Hepatocyte (in vitro differentiated cells): Measurements from ENCODE around the gene CNTN4. TPM values are rescaled to one million over a fixed set of nuclear protein-coding genes. Genes with fewer than 3 reads are reported as not detected.

Experiments
- DNase-seq: peaks from one replicate; pipeline ENCODE4 v3.0.0-alpha.2; 2016; ENCODE audit warnings: low spot score
- H2AFZ ChIP-seq: fragments of 200-600 bp; sonication (generic); 2 replicates; pipeline ENCODE4 v1.6.0; 2016; ENCODE audit warnings: antibody characterized with exemption, mild to moderate bottlenecking
- H3K27ac ChIP-seq: fragments of 200-600 bp; sonication (generic); 2 replicates; pipeline ENCODE4 v1.5.1; 2016; ENCODE audit warnings: mild to moderate bottlenecking
- H3K27me3 ChIP-seq: fragments of 200-600 bp; sonication (generic); 2 replicates; pipeline ENCODE4 v1.6.1; 2016
- H3K36me3 ChIP-seq: fragments of 200-600 bp; sonication (generic); replicated peaks from 2 replicates; pipeline ENCODE4 v1.5.1; 2016; ENCODE audit warnings: low read depth; ENCODE audit not compliant: insufficient read depth
- H3K4me1 ChIP-seq: fragments of 200-600 bp; sonication (generic); 2 replicates; pipeline ENCODE4 v1.5.1; 2016; ENCODE audit warnings: mild to moderate bottlenecking, moderate library complexity; ENCODE audit not compliant: insufficient read depth
- H3K4me2 ChIP-seq: fragments of 200-600 bp; sonication (generic); 2 replicates; pipeline ENCODE4 v1.6.0; 2016
- H3K4me3 ChIP-seq: fragments of 200-600 bp; sonication (generic); 2 replicates; pipeline ENCODE4 v1.5.1; 2016; ENCODE audit warnings: mild to moderate bottlenecking
- H3K79me2 ChIP-seq: fragments of 200-600 bp; sonication (generic); 2 replicates; pipeline ENCODE4 v1.6.0; 2017; ENCODE audit warnings: mild to moderate bottlenecking
- H3K9me2 ChIP-seq: fragments of 200-600 bp; sonication (generic); replicated peaks from 2 replicates; pipeline ENCODE4 v1.6.0; 2017; ENCODE audit warnings: mild to moderate bottlenecking; ENCODE audit not compliant: insufficient read depth
- H3K9me3 ChIP-seq: fragments of 200-600 bp; sonication (generic); 2 replicates; pipeline ENCODE4 v1.5.1; 2016; ENCODE audit warnings: low read depth, mild to moderate bottlenecking
- H4K20me1 ChIP-seq: fragments of 200-600 bp; sonication (generic); 2 replicates; pipeline ENCODE4 v1.6.0; 2016; ENCODE audit warnings: mild to moderate bottlenecking; ENCODE audit not compliant: insufficient read depth, poor library complexity, severe bottlenecking
- EZH2 ChIP-seq: fragments of 200-600 bp; sonication (generic); IDR thresholded peaks from 2 replicates; pipeline ENCODE4 v1.6.1; 2016; ENCODE audit warnings: antibody characterized with exemption, mild to moderate bottlenecking, borderline replicate concordance
- EZH2phosphoT487 ChIP-seq: fragments of 200-600 bp; sonication (generic); IDR thresholded peaks from one replicate; pipeline ENCODE4 v1.6.1; 2018; ENCODE audit warnings: antibody characterized with exemption, mild to moderate bottlenecking, low read depth, moderate library complexity; ENCODE audit not compliant: unreplicated experiment, severe bottlenecking
- WGBS: methylation state at CpG from one replicate; pipeline ENCODE4 v1.1.6; 2016; ENCODE audit warnings: low lambda C conversion rate; ENCODE audit errors: missing lambda C conversion rate; 5-methylcytosine and 5-hydroxymethylcytosine counted together
- polyA plus RNA-seq: library from polyadenylated mRNA; unstranded; fragments of >200 nt; fragmentation: Nextera tagmentation; extraction: Ambion mirVana; gene quantifications from 2 replicates; pipeline ENCODE4 v1.2.1, GENCODE V29; 2016
- total RNA-seq: library from RNA; depleted of rRNA; stranded (reverse); fragments of >200 nt; gene quantifications from 2 replicates; pipeline ENCODE4 v1.2.3, GENCODE V29; 2014
- TF ChIP-seq, protein P1 (sequence below): fragments of 200-600 bp; sonication (generic); IDR thresholded peaks from 2 replicates; pipeline ENCODE4 v1.5.1; 2016; ENCODE audit warnings: antibody characterized with exemption, mild to moderate bottlenecking; ENCODE audit not compliant: poor library complexity

The CNTN4 gene
- total and polyA plus RNA-seq, 2 experiments from 2014 or later = 17.6 to 30.3 TPM

DNA sequence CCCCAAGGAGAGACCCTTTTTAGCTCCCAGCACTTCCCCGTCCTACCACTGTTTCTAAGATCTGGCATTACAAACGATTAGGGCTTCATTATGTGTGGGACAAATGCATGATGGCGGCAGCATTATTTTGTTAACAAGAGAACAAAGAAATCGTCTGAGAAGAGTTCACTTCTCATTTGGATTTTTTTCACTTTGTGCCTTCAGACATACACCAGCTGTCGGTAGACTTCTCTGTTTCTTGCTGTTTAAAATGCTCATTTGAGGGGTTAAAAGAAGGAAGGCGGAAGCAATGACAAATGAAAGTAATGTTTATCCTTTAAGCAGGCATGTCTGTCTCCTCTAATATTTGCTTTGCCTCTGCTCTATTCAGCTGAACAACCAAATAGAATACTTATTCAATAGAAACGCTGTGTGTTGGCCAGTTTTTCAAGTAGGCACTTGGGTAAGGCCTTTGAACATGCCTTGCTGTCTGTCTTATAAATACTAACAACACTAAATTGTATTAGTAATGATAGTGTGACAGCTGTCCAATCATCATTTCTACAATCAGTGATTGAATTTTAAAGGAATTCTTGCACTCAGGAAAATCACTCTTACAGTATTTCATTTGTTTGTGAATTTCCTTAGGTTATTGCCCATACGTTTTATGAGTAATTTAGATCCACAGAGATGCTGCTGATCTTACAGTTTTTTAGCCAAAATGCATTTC, 629.1 kb downstream of the CNTN4 start:
- Histone ChIP-seq H4K20me1 (no peaks in the 10 kb centered on the region), H3K27me3 (no peaks in the 10 kb centered on the region), H3K9me2 (no peaks in the 10 kb centered on the region), H3K79me2 (no peaks in the 10 kb centered on the region), H3K9me3 (no peaks in the 10 kb centered on the region), H3K27ac (no peak overlapping the region), H2AFZ (no peak overlapping the region), H3K4me3 (no peak overlapping the region), H3K36me3 (no peaks in the 10 kb centered on the region), H3K4me2 (peak overlapping the region; percentile 6), H3K4me1 (peaks cover 19% of the 10 kb centered on the region)
- TF ChIP-seq, protein P1, sequence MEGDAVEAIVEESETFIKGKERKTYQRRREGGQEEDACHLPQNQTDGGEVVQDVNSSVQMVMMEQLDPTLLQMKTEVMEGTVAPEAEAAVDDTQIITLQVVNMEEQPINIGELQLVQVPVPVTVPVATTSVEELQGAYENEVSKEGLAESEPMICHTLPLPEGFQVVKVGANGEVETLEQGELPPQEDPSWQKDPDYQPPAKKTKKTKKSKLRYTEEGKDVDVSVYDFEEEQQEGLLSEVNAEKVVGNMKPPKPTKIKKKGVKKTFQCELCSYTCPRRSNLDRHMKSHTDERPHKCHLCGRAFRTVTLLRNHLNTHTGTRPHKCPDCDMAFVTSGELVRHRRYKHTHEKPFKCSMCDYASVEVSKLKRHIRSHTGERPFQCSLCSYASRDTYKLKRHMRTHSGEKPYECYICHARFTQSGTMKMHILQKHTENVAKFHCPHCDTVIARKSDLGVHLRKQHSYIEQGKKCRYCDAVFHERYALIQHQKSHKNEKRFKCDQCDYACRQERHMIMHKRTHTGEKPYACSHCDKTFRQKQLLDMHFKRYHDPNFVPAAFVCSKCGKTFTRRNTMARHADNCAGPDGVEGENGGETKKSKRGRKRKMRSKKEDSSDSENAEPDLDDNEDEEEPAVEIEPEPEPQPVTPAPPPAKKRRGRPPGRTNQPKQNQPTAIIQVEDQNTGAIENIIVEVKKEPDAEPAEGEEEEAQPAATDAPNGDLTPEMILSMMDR = no peak
- no peak for TF ChIP-seq EZH2phosphoT487
- no peak for TF ChIP-seq EZH2
- 61% methylated on average over 8 of the region's 8 CpGs for WGBS
- no peak for DNase-seq

DNA sequence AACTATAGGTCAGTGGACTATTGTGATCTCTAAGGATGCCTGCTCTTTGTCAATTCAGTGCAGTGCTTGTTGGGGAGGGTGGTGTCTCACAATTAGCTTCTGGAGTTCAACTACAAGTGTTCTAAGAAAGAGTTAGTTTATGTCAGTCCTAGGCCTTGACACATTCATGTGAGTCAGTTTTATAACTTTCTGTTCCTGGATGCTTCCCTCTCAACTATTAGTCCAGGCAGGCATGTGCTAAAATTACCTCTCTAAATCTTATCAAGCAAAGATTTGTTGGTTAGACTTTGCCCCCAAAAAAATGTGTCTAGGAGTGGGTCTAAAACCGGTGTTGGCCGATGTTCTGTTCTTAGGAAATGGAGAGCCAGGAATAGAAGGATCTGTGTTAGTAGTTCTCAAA, 633.2 kb downstream of the CNTN4 start:
- Histone ChIP-seq H3K36me3 (no peaks in the 10 kb centered on the region), H3K27ac (peak overlapping the region; percentile 63), H3K9me2 (no peaks in the 10 kb centered on the region), H4K20me1 (no peaks in the 10 kb centered on the region), H2AFZ (no peak overlapping the region), H3K4me2 (peak overlapping the region; percentile 58), H3K4me1 (peaks cover 10% of the 10 kb centered on the region), H3K4me3 (no peak overlapping the region), H3K9me3 (no peaks in the 10 kb centered on the region), H3K27me3 (no peaks in the 10 kb centered on the region), H3K79me2 (no peaks in the 10 kb centered on the region)
- WGBS = 38% methylated on average over 2 of the region's 2 CpGs
- TF ChIP-seq EZH2phosphoT487 = no peak
- no peak for TF ChIP-seq EZH2
- TF ChIP-seq, protein P1 = no peak
- peak; percentile 58 for DNase-seq

DNA sequence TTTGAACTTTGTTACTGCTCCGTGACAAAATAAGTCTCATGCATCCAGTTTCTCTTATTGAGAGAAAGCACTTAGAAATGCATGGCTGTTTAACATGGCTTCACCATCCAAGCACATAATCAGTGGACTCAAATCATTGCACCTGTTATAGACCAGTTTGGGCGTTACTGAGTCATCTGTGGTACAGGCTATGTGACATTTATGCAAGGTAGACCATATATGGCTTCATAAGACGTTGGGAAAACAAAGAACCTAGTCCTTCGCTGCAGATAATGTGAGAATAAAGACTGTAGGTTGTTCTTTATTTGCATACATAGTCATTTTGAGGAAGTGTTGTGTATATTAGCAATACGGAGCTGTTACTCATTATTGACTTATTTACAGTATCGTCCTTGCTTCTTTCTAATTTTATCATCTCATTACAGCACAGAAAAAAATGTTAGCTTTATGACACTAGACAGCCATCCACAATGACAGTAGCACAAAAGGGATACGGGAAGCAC, 636.8 kb downstream of the CNTN4 start:
- H3K36me3 ChIP-seq = no peaks in the 10 kb centered on the region
- no peaks in the 10 kb centered on the region for H4K20me1 ChIP-seq
- no peaks in the 10 kb centered on the region for H3K9me3 ChIP-seq
- no peak overlapping the region for H3K4me2 ChIP-seq
- H3K9me2 ChIP-seq = no peaks in the 10 kb centered on the region
- H2AFZ ChIP-seq = no peak overlapping the region
- H3K4me3 ChIP-seq = no peak overlapping the region
- H3K4me1 ChIP-seq = peaks cover 10% of the 10 kb centered on the region
- TF ChIP-seq, protein P1 = no peak
- TF ChIP-seq EZH2phosphoT487 (no peak), EZH2 (no peak)
- H3K27ac ChIP-seq = no peak overlapping the region
- no peaks in the 10 kb centered on the region for H3K79me2 ChIP-seq
- DNase-seq = no peak
- WGBS = 74% methylated on average over 7 of the region's 7 CpGs
- no peaks in the 10 kb centered on the region for H3K27me3 ChIP-seq
